ENCODE data around the gene MALAT1. TPM values are rescaled to one million over a fixed set of nuclear protein-coding genes. Genes with fewer than 3 reads are reported as not detected.

The MALAT1 gene
- total and polyA plus RNA-seq, 10 of the 15 experiments (the other 5 are each of a cell fraction or from before 2014, with no cell fraction given) = 448 to 8,160 (median 2,019) TPM

- TF ChIP-seq SPI1 (IDR thresholded peaks at IDR 0.05; ENCODE audit: borderline replicate concordance, insufficient read depth, low read depth, low read length) (no peak), BHLHE40 (IDR thresholded peaks at IDR 0.05; ENCODE audit: borderline replicate concordance in 1 of 2, low read depth in 2 of 2, low read length in 1 of 2) (0 out of 4 replicates have a peak, but pooled peaks of 1 of the 2 experiments have one; percentile 1), PBX3 (IDR thresholded peaks at IDR 0.05; ENCODE audit: insufficient replicate concordance, low read depth, low read length) (peak; percentile 7), MYC (IDR thresholded peaks at IDR 0.05; ENCODE audit: insufficient read depth, insufficient read length, insufficient replicate concordance, low read length, severe bottlenecking) (no peak), TBL1XR1 (IDR thresholded peaks at IDR 0.05; ENCODE audit: low read depth, low read length) (peak; percentile 8), DPF2 (IDR thresholded peaks at IDR 0.05) (no peak), KLF5 (IDR thresholded peaks at IDR 0.05; ENCODE audit: partially characterized antibody) (no peak), EP300 (IDR thresholded peaks at IDR 0.05; ENCODE audit: borderline replicate concordance in 1 of 2, control insufficient read depth in 1 of 2, low read depth in 2 of 2, low read length in 2 of 2) (0 out of 4 replicates have a peak, but pooled peaks of 1 of the 2 experiments have one; percentile 18), ZSCAN29 (IDR thresholded peaks at IDR 0.05) (no peak), ZBTB4 (CRISPR knock-in tag; IDR thresholded peaks at IDR 0.05) (peak; percentile 21; the same call in 1 of the 2 replicates), NKRF (conservative IDR thresholded peaks at IDR 0.05) (peak; percentile 24; the same call in 1 of the 2 replicates), HDAC6 (IDR thresholded peaks at IDR 0.05; ENCODE audit: unreplicated experiment) (peak; percentile 79), NFYB (IDR thresholded peaks at IDR 0.05; ENCODE audit: insufficient read depth, low read depth, low read length) (no peak), SP1 (IDR thresholded peaks at IDR 0.05; ENCODE audit: low read depth, low read length) (no peak), IRF5 (IDR thresholded peaks at IDR 0.05; ENCODE audit: borderline replicate concordance) (no peak), LARP7 (IDR thresholded peaks at IDR 0.05) (peak; percentile 68; the same call in 1 of the 2 replicates), CHD1 (IDR thresholded peaks at IDR 0.05; ENCODE audit: low read depth, low read length) (peak; percentile 92; the same call in 1 of the 2 replicates), MLLT1 (IDR thresholded peaks at IDR 0.05) (peak; percentile 69), SMAD5 (IDR thresholded peaks at IDR 0.05; ENCODE audit: low read depth) (peak; percentile 78)
Measured at GRCh38 chr11:65501472-65502273, 2.8 kb downstream of the MALAT1 start (continued).

Measured in GM12878 (cell line).